NK-92 (cell line): Measurements from ENCODE around the gene COQ2.
"Not testable (repeated sequence)": the region's sequence is repeated elsewhere in the genome, so short reads cannot be mapped to it uniquely, and the experiment has no call there.

ENCODE experiments used
- DNase-seq: peaks from one replicate; lab custom pipeline; 2025; ENCODE audit not compliant: unreplicated experiment; lab: John Stamatoyannopoulos, UW

The COQ2 gene

DNA sequence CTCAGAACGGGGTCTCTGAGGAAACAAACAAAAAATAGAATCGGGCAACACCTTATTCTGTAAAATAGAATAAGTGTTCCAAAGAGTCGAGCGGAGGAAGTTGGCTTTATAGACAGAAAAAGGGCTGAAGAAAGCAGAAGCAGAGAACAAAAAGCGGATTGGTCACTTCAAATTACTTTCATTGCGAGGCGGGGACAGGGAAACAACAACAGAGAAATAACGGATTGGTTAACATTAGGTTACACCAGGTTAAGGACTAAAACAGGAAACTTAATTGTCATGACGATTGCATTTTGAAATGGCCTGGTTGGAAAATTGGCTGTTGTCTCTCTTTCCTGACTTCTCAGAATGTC, 433 bp upstream of the COQ2 start:
- no peak for DNase-seq

DNA sequence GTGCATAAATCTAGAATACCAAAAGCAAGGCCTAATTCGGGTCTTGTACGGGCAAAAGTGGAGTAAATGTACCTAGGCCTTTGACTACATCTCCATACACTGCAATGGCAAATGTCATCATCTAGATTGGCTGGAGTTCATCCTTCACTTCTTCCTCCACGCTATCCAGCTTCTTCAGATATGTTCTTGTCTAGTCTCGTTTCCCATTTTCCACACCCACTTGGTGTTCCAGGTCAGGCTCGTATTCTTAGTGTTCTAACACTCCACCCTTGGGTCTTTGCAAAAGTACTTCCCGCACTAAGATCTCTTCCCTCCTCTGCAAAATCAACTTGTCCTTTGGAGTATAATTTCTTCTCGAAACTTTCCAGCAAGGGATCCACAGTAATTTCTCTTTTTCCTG, 1.4 kb downstream of the COQ2 start:
- no peak for DNase-seq

DNA sequence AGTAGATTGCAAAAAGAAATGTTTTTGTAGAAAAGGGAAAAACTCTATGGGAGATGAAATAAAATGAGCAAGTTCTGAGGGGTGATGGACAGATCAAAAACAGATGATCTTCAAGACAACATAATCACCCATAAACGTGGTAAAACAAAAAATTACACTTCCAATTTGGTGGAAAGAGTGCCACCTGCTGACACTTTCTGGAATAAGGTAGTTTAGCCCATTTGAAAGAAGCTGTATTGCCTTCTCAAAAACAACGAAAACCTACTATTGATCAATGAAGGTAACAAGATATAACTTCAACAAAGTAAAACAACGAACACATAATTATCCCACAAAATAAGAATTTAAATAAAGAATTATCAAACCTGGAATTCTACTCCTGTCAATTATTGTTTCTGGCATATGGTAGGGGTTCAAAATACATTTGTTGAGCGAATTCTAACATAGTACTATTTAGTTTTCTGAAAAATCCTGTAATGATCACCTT, 2.5 kb downstream of the COQ2 start:
- no peak for DNase-seq

DNA sequence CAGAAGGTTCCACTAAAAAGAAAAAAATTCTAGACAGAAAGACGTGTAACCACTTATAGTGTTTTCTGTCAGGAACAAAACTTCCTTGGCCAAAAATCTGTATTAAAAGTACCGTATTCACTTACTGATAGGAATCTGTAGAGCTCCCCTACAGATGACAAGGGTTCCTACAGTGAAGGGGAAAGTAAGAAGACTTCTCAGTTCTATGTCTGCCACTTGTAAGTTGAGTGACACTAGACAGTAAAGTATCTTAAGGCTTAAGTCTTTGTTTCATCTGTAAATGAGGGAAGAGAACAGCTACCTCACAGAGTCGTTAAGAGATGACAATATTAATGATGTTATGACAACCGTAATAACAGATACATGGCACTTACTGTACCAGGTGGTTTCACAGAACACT, 3.3 kb downstream of the COQ2 start:
- no peak for DNase-seq

DNA sequence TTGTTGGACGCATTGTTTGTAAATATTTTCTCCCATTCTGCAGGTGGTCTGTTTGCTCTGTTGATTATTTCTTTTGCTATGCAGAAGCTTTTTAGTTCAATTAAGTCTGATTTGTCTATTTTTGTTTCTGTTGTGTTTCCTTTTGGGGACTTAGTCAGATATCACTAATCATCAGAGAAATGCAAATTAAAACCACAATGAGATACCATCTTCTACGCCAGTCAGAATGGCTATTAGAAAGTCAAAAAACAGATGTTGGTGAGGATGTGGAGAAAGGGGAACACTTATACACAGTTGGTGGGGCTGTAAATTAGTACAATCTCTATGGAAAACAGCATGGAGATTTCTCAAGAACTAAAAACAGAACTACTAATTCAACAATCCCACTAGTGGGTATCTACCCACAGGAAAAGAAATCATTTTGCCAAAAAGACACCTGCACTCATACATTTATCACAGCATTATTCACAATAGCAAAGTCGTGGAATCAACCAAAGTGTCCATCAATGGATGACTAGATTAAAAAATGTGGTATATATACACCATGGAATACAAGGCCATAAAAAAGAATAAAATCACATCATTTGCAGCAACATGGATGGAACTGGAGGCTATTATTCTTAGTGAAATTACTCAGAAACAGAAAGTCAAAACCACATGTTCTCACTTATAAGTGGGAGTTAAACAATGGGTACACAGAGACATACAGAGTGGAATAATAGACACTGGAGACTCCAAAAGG, 8.1 kb downstream of the COQ2 start:
- no peak for DNase-seq

DNA sequence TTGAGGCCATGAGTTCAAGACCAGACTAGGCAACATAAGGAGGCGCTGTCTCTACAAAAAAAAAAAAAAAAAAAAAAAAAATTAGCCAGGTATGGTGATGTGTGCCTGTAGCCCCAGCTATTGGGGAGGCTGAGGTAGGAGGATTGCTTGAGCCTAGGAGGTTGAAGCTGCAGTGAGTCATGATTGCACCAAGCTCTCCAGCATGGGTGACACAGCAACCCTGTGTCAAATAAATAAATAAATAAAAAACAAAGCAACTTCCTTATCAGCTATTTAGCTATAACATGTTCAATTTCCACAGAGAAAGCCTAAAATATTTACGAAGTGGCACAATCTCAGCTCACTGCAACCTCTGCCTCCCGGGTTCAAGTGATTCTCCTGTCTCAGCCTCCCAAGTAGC, 10.7 kb downstream of the COQ2 start:
- DNase-seq, result not testable (repeated sequence)

DNA sequence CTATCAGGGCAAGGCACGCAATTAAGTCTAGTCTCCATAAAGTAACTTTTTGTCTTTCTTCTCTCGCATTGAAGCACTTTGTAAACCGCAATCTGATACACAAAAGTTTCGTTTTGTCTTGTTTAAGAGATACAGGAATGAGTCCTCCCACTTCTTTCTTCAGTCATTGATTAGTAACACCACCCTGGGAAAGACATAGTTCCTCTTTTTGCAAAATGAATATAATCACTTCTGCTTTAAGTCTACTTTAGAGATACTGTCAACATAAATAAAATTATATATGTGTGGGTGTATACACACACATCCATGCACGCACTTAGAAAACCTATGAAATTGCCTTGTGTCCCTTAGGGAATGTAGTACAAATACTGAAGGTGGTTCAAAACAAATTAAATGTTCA, 11.7 kb downstream of the COQ2 start:
- no peak for DNase-seq

DNA sequence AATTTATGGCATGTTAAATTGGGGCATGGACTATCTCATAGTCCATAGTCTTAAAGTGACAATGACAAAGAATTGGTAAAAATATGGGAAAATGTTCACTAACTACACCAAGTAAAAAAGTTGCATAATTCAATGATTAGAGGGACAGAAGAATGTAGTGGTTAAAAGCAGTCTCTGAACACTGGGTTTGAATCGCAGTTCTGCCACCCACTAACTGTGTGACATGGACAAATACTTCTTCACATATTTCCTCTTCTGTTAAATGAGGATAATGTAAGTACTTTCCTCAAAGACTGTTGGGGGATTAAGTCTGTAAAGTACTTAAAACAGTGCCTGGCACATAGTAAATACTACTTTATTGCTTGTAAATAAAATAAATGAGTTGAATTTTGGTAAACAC, 15.3 kb downstream of the COQ2 start:
- DNase-seq, result no peak

DNA sequence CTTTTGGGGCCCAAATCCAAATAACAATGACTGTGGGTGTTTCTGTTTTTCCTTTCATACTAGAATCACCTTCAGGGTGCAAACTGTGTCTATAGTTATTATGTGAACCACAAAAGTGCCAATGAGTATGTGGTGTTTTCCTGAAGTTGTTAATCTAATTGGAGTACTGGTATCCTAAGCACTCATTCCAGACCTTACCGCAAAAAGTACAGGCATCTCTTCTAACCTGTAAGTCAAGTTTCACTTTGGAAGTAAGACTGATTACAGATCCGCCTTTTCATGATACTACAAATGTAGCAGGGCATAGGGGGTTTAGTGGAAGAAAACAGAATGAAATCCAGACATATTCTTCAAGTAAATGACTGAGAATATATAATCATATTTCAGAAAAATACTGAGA, 16.1 kb downstream of the COQ2 start:
- no peak for DNase-seq

DNA sequence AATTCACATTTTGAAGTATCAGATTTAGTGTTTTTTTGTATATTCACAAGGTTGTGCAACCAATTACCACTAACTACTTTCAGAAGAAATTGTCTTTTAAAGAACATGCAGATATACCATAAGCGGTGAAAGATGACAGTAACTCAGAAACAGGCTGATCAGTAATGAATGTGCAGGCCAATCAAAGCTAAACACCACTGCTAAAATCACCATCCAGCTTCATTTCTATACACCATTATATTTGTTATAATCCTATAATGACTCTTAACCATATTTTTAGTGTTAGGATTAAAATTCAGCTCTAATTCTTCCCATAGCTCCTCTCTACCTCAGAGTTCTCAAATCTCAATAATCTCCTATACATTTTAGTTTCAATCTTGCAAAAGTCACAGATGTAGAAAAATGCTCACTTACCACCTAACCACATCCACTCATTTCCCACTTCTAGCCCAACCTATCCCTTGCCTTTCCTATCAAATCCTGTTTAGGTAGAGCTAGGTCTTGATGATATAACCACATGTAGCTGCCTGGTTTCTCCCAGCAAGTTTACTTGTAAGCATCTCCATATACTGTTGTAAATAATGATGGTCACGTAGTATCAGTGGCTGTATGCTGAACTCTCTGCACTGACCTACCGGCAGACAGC, 16.6 kb downstream of the COQ2 start:
- DNase-seq, result no peak

DNA sequence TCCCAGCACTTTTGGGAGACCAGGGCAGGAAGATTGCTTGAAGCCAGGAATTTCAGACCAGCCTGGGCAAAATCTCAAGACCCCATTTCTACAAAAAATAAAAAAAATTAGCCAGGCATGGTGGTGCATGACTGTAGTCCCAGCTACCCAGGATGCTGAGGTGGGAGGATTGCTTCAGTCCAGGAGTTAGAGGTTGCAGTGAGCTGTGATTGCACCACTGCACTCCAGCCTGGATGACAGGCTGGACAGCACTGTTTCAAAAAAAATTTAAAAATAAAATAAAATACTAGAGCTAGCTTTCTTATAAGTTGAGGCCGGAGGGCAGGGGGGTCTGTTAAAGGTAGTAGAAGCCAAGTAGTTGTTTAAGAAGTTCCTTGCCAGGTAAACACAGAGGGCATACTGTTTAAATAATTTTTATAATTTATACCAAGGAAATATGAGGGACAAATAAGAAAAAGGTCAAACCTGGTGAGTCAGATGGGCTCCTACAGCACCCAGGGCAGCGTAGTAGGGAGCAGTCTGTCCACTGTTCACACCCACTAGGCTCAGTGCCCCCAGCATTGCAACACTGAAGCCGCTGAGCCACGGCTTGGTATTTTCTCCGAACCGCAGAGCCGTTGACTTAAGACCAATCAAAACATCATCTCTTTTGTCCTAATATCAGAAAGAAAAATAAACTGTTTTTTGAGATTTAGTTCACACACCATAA, 17.3 kb downstream of the COQ2 start:
- DNase-seq, result no peak

DNA sequence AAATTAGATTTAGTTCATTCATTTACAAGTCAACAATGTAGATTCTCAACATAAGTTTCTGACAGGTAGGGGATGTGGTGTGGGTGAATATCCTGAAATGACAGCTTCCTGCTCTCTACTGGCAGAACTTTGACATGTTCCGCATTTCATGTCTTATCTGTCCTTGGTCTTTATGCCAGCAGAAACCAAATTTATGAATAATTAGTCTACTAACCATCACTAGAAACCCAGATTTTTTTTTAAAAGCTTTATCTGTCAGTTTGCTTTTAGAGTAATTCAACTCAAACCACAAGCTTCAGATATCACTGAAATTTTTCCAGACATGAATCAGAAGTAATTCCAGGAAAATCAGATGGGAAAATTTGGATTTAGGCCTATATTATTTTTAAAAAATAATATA, 17.9 kb downstream of the COQ2 start:
- no peak for DNase-seq

DNA sequence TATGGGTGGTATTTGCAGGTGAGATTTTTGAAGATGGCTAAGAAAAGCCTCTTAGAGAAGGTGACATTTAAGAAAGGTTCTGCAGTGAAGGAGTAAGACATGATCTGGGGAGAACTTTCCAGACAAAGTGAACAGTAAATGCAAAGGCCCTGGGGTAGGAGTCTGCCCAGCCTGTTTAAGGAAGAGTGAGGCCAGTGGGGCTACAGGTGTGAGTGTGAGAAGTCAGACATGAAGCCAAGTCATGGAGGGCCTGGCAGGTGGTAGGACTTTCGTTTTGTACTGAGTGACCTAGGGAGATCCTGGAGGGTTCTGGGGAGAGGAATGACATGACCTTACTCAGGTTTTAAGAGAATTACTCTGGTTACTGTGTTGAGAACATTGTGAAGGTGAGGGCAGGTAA, 21.5 kb downstream of the COQ2 start:
- no peak for DNase-seq

DNA sequence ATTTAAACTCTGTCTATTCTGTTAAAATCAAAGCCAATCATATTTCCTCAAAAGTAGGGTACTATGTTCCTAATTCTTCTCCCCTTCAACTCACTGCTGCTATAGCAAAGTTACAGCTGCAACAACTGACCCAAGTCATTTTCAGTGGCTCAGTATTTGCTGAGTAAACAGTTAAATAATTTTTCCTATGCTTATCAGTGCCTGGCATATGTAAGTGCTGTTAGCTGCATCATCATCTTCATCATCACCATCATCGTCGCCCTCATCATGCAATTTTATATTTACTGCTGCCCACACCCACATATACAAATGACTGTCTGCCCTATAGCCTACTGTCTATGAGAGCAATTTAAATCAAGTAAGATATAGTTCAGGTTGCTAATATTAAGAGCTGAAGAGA, 21.9 kb downstream of the COQ2 start:
- DNase-seq, result no peak

DNA sequence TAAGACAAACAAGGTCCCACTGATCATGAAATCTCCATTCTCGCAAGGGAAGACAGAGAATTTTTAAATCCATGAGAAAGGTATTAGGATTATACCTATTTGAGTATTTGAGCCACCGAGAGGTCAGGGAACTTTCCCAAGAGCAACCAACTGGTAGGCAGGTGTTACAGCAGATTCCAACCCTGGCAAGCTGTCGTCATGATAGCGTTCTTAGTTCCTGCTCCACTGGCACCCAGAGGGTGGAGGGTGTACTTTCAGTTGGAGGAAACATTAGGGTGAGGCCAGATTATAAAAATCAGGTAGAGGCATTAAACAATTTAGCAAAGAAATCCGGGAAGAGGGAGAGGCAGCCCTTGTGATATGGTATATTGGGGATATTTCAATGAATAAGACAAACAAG, 23.3 kb downstream of the COQ2 start:
- DNase-seq, result no peak

DNA sequence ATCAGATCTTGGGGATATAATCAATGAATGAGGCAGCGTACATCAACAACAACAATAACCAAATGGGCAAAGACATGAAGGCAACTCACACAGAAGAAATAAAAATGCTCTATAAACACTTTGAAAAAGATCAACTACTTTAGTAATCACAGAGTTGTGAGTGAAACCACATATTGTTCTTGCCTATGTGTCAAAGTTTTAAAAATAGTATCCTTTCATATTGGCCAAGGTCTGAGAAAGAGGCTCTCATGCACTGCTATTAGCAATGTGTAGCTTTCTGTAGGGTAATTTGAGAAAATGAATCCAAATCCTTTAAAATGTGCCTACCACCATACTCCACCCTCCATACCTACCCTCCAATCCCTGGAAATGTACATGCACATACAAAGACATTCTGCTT, 25.0 kb downstream of the COQ2 start:
- no peak for DNase-seq

DNA sequence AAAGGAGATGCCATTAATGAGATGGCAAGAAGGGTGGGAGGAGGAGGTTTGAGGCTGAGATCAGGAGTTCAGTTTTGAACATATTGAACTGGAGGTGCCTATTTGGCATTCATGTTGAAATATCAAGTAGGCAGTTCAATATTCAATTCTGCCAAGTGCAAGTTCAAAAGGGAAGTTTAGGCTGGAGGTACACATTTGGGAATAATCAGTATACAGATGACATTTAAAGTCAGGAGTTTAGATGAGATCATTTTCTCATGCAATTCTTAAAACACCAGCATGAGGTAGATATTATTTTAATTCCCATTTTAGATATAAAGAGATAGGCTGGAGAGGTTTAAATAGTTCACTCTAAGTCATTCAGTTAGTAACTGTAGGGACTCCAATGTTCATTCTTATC, 26.1 kb downstream of the COQ2 start:
- no peak for DNase-seq

DNA sequence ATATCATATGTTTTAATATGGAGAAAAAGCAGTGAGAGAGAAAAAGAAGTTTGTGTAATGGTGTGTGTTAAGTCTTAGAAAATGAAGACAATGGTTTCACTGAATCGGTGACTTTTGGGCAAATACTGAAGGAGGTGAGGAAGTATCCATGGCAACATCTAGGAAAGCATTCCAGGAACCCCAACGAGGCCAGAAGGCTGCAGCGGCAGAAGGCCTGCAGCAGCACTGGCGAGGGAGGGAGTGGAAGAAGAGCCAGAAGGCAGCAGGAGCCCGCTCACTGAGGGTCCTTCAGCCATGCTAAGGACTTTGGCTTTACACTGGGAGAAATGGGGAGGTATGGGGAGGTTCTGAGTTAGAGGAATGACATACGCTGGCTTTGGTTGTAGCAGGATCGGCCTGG, 26.8 kb downstream of the COQ2 start:
- DNase-seq, result no peak

DNA sequence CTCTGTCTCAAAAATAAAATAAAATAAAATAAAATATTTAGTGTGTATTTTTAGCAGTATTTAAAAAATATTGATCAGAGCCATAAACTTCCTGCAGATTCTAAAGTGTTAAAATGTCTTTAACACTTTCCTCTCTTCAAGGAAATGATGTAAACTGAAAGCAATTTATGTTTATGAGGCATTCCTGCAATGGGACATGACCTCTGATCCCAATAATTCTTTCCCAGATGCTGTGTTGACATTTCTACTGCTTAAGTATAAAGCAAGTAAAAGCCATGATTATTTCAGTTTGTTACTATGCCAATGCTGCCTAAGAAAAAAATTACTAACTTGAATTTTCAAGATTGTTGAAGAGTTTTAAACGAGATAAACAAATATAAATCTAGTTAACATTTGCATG, 29.0 kb downstream of the COQ2 start:
- no peak for DNase-seq

DNA sequence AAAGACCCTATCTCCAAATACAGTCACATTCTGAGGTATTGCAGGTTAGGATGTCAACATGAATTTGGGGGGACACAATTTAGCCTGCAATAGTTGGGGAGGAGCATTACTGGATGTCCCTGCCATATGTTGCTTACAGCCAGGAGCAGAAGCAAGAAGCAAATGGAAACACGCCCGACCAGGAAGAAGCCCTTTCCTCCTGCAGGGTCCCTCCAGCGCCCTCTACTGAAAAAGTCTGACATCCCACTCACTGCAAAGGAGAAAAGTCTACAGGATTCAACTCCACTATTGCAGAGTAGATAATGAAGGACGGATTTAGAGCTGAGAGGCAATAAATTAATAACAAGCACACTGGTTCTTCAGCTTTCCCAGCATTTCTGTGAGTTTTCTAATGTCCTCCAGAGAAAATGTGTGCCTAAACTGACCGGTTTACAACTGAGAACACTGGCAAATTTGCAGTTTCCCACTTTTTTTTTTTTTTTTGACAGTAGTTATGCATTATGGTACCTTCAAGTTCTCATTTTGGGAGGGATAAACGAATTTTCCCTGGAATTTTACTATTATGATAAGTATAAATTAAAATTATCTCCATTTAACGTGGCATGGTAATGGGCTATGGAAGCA, 31.7 kb downstream of the COQ2 start:
- peak; percentile 45 for DNase-seq

DNA sequence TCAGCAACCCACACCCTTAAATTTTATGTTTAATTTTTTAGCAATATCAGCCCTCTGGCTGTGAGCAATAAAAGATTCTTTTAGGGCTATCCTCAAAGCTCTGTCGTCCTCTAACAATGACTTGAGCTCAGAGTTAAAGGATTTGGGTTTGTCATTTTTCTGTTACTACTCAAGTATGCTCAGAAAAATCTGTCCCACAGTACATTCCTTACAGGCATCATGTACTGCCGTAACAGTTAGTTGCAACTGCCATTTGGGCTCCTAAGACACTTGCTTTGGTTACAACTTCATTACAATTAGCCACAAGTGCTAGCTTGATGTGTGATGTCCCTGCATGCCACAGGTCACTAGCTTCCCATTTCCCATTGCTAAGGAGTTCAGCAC, 33.2 kb downstream of the COQ2 start:
- DNase-seq, result no peak
